Medulla oblongata (tissue), 1 donor: Measurements from ENCODE around the gene PTPA.

Experiments used
- DNase-seq: peaks from one replicate; pipeline ENCODE4 v3.0.0-alpha.2; 2015; ENCODE audit errors: extremely low spot score

The PTPA gene

GRCh38 chr9:129197978-129198318, 86.7 kb downstream of the PTPA start:
- no peak for DNase-seq
